Caco-2 (cell line): ENCODE data around the gene FHOD3. TPM values are rescaled to one million over a fixed set of nuclear protein-coding genes. Genes with fewer than 3 reads are reported as not detected.

Experiments
- BruUV-seq: library from RNA; stranded (reverse); fragments of 400-500 nt; replicated peaks from 2 replicates; lab custom pipeline; 2021; lab: Mats Ljungman, UMichigan
- CTCF ChIA-PET: fragments of 300-600 bp; sonication (Branson Sonifier 250); formaldehyde crosslinking; loops from one replicate; lab custom pipeline; 2022; ENCODE audit warnings: antibody characterized with exemption; lab: Charles Lee
- POLR2A ChIA-PET: fragments of 300-600 bp; sonication (Branson Sonifier 250); formaldehyde crosslinking; loops from one replicate; lab custom pipeline; 2022; ENCODE audit warnings: antibody characterized with exemption; lab: Charles Lee
- DNase-seq, 2 experiments: peaks; one replicate each; pipeline versions ENCODE4 v3.0.0 to v3.0.0-alpha.2; 2020 to 2022
- H3K27me3 ChIP-seq: replicated peaks from 2 replicates; pipeline ENCODE4 v1.6.0; 2011; ENCODE audit warnings: low read length; ENCODE audit not compliant: control insufficient read depth, insufficient read depth
- H3K36me3 ChIP-seq: 2 replicates; pipeline ENCODE4 v1.5.1; 2011; ENCODE audit warnings: low read length; ENCODE audit not compliant: control insufficient read depth, insufficient read depth
- H3K4me1 ChIP-seq: fragments of 250-450 bp; sonication (Bioruptor Pico); 2 replicates; pipeline ENCODE4 v1.5.1; 2020; ENCODE audit warnings: mild to moderate bottlenecking
- H3K4me3 ChIP-seq: 2 replicates; pipeline ENCODE4 v1.5.1; 2011; ENCODE audit warnings: low read depth, mild to moderate bottlenecking, control low read depth, low read length
- H3K9me3 ChIP-seq: fragments of 250-450 bp; sonication (Bioruptor Pico); 2 replicates; pipeline ENCODE4 v1.5.1; 2020; ENCODE audit warnings: mild to moderate bottlenecking, moderate library complexity
- H3K27ac Mint-ChIP-seq: one replicate; pipeline ENCODE4 v1.8.0; 2022; ENCODE audit warnings: mixed read lengths; ENCODE audit not compliant: unreplicated experiment
- H3K27me3 Mint-ChIP-seq: one replicate; pipeline ENCODE4 v1.8.0; 2022; ENCODE audit warnings: mixed read lengths; ENCODE audit not compliant: insufficient read depth, unreplicated experiment
- H3K36me3 Mint-ChIP-seq: one replicate; pipeline ENCODE4 v1.8.0; 2022; ENCODE audit warnings: mild to moderate bottlenecking, mixed read lengths; ENCODE audit not compliant: insufficient read depth, unreplicated experiment
- H3K4me1 Mint-ChIP-seq: one replicate; pipeline ENCODE4 v1.8.0; 2022; ENCODE audit warnings: low read depth, mixed read lengths; ENCODE audit not compliant: unreplicated experiment
- H3K4me3 Mint-ChIP-seq: one replicate; pipeline ENCODE4 v1.8.0; 2022; ENCODE audit warnings: mild to moderate bottlenecking, moderate library complexity, mixed read lengths; ENCODE audit not compliant: unreplicated experiment
- H3K9me3 Mint-ChIP-seq: one replicate; pipeline ENCODE4 v1.8.0; 2022; ENCODE audit warnings: mixed read lengths; ENCODE audit not compliant: unreplicated experiment
- intact Hi-C: fragments of 100-400 bp; cut with micrococcal nuclease; formaldehyde crosslinking; loops from one replicate; pipeline ENCODE4 v1.10.0; 2022; ENCODE audit not compliant: unreplicated experiment
- total RNA-seq: library from RNA; stranded (reverse); gene quantifications from 2 replicates; pipeline ENCODE4 v1.2.3, GENCODE V29; 2022
- TF ChIP-seq, protein P1 (sequence below), 2 experiments: fragments of 200-600 bp in 1 of 2; IDR thresholded peaks; 1 replicate in 1 of 2; 2 replicates in 1 of 2; pipeline versions ENCODE4 v1.5.1 to v1.8.0; 2011 to 2022; ENCODE audit warnings: antibody characterized with exemption in 1 of 2, control low read depth in 1 of 2, inconsistent platforms in 1 of 2, low read depth in 1 of 2, low read length in 1 of 2, mild to moderate bottlenecking in 1 of 2, moderate library complexity in 1 of 2; ENCODE audit not compliant: insufficient read depth in 1 of 2, severe bottlenecking in 1 of 2, unreplicated experiment in 1 of 2

Gene FHOD3
- total RNA-seq, 1 experiment from 2014 or later, result not detected

DNA sequence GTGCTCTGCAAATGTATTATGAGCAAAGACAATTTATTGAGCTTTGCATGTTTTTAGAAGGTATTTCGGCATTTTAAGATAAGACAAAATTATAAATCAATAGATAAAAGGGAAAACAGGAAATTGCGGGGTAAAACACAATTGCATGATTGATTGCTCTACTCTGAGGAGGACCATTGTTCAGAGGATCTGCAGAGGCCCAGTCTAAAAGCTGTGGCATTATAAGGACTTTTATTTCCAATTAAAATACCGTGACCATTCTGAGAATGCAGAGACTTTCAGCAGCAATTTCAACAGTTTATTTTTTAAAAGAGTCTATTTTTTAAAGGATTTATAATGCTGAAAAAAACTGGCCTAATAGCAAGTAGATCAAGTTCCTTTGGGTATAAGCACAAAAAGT, 469.3 kb downstream of the FHOD3 start:
- ChIA-PET POLR2A (no interaction called here), CTCF (no interaction called here)
- TF ChIP-seq, protein P1, sequence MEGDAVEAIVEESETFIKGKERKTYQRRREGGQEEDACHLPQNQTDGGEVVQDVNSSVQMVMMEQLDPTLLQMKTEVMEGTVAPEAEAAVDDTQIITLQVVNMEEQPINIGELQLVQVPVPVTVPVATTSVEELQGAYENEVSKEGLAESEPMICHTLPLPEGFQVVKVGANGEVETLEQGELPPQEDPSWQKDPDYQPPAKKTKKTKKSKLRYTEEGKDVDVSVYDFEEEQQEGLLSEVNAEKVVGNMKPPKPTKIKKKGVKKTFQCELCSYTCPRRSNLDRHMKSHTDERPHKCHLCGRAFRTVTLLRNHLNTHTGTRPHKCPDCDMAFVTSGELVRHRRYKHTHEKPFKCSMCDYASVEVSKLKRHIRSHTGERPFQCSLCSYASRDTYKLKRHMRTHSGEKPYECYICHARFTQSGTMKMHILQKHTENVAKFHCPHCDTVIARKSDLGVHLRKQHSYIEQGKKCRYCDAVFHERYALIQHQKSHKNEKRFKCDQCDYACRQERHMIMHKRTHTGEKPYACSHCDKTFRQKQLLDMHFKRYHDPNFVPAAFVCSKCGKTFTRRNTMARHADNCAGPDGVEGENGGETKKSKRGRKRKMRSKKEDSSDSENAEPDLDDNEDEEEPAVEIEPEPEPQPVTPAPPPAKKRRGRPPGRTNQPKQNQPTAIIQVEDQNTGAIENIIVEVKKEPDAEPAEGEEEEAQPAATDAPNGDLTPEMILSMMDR (IDR thresholded peaks at IDR 0.05; ENCODE audit: insufficient read depth in 1 of 2, low read depth in 1 of 2, low read length in 1 of 2, severe bottlenecking in 1 of 2, unreplicated experiment in 1 of 2), result no peak
- Mint-ChIP-seq H3K27ac (no peak overlapping the region), H3K4me1 (no peaks in the 10 kb centered on the region), H3K27me3 (no peaks in the 10 kb centered on the region), H3K36me3 (no peaks in the 10 kb centered on the region), H3K4me3 (no peak overlapping the region), H3K9me3 (no peaks in the 10 kb centered on the region)
- no TSS peak for BruUV-seq
- Histone ChIP-seq H3K4me3 (no peak overlapping the region), H3K4me1 (no peaks in the 10 kb centered on the region), H3K9me3 (no peaks in the 10 kb centered on the region), H3K27me3 (no peaks in the 10 kb centered on the region), H3K36me3 (no peaks in the 10 kb centered on the region)
- DNase-seq, result no peak
- intact Hi-C loops, result no loop called here

DNA sequence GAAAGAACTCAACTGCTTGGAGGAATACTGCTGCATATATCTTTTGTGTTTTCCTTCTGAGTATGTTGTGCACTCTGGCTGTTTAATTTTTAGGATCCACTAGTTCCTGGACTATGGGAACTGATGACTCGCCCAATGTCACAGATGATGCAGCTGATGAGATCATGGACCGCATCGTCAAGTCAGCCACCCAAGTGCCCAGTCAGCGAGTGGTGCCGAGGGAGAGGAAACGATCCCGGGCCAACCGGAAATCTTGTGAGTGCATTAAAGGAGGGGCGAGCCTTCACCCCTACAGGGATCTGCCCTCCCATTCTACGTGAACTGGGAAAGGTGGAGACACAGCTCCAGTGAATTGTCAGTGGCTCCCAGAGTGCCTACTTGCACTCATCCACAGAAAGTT, 471.7 kb downstream of the FHOD3 start:
- Mint-ChIP-seq H3K36me3 (no peaks in the 10 kb centered on the region), H3K4me3 (no peak overlapping the region), H3K9me3 (no peaks in the 10 kb centered on the region), H3K4me1 (no peaks in the 10 kb centered on the region), H3K27me3 (no peaks in the 10 kb centered on the region), H3K27ac (no peak overlapping the region)
- intact Hi-C loops, result loop anchor here (1.0 kb wide), 1 partner anchor 40 kb away; no protein-coding TSS in a partner anchor
- ChIA-PET CTCF (no interaction called here), POLR2A (no interaction called here)
- Histone ChIP-seq H3K4me1 (no peaks in the 10 kb centered on the region), H3K27me3 (no peaks in the 10 kb centered on the region), H3K4me3 (no peak overlapping the region), H3K36me3 (no peaks in the 10 kb centered on the region), H3K9me3 (no peaks in the 10 kb centered on the region)
- no TSS peak for BruUV-seq
- no peak for DNase-seq
- TF ChIP-seq, protein P1 (IDR thresholded peaks at IDR 0.05; ENCODE audit: insufficient read depth in 1 of 2, low read depth in 1 of 2, low read length in 1 of 2, severe bottlenecking in 1 of 2, unreplicated experiment in 1 of 2), result no peak

DNA sequence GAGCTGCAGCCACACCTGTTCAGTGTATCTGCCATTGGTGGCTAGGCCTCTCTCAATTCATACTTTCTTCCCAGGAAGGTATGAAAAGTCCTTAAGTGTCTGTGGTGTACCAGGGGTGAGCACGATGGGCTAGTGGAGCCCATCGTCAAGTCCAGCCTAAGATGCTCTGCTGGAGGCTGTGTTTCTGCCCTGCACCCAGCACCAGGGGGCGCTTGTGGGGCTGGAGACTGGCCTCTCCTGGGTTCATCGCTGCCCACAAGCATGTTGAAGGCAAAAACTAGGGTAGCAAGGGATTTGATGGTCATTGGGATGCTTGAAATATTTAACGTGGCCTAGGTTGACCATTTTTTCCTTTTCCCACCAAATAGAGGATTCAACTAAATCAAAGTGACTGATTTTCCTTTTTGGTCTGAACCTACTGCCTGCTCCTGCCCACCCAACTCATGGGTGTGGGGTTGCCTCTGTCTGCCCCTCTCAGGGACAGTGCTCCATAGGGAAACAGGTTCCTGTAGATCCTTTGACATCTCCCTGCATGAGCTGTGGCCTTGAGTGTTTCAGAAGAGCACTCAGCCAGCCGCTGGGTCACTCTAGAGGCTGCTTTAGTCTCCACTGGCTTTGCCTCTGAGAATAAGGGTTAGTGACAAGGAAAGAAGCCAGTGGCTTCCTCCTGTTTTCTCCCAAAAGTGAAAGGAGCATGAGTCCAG, 472.2 kb downstream of the FHOD3 start:
- Mint-ChIP-seq H3K27me3 (no peaks in the 10 kb centered on the region), H3K4me1 (no peaks in the 10 kb centered on the region), H3K9me3 (no peaks in the 10 kb centered on the region), H3K36me3 (no peaks in the 10 kb centered on the region), H3K27ac (no peak overlapping the region), H3K4me3 (no peak overlapping the region)
- Histone ChIP-seq H3K36me3 (no peaks in the 10 kb centered on the region), H3K27me3 (no peaks in the 10 kb centered on the region), H3K4me3 (no peak overlapping the region), H3K4me1 (no peaks in the 10 kb centered on the region), H3K9me3 (no peaks in the 10 kb centered on the region)
- TF ChIP-seq, protein P1 (IDR thresholded peaks at IDR 0.05; ENCODE audit: insufficient read depth in 1 of 2, low read depth in 1 of 2, low read length in 1 of 2, severe bottlenecking in 1 of 2, unreplicated experiment in 1 of 2), result peak in 1 of 2 experiments; percentile 53
- intact Hi-C loops, result loop anchor here (1.0 kb wide), 1 partner anchor 40 kb away; no protein-coding TSS in a partner anchor
- ChIA-PET POLR2A (no interaction called here), CTCF (no interaction called here)
- no TSS peak for BruUV-seq
- DNase-seq, result peak; percentile 38 to 53
